Spleen (tissue), 11 donors: ENCODE data around the gene AHDC1. TPM values are rescaled to one million over a fixed set of nuclear protein-coding genes. Genes with fewer than 3 reads are reported as not detected.

Source experiments
- DNase-seq: peaks from one replicate; pipeline ENCODE4 v3.0.0-alpha.2; 2020
- H3K27ac ChIP-seq, 8 donors: fragments of 200-600 bp; sonication (generic) in 7 of 8; 1 replicate in 4 of 8; 2 replicates in 4 of 8; pipeline versions ENCODE4 v1.5.0 to v1.8.0; 2016 to 2021; ENCODE audit warnings: inconsistent platforms in 4 of 8, mild to moderate bottlenecking in 4 of 8, moderate library complexity in 1 of 8
- H3K27me3 ChIP-seq, 7 donors: fragments of 200-600 bp; sonication (generic) in 6 of 7; replicated peaks in 1 of 7; 1 replicate in 4 of 7; 2 replicates in 3 of 7; pipeline versions ENCODE4 v1.5.0 to v1.8.0; 2016 to 2021; ENCODE audit warnings: inconsistent platforms in 3 of 7, mild to moderate bottlenecking in 1 of 7
- H3K36me3 ChIP-seq, 6 donors: fragments of 200-600 bp; sonication (generic) in 5 of 6; 1 replicate in 4 of 6; 2 replicates in 2 of 6; pipeline versions ENCODE4 v1.5.0 to v1.8.0; 2016 to 2021; ENCODE audit warnings: inconsistent platforms in 2 of 6
- H3K4me1 ChIP-seq, 6 donors: fragments of 200-600 bp; sonication (generic) in 5 of 6; 1 replicate in 3 of 6; 2 replicates in 3 of 6; pipeline versions ENCODE4 v1.5.0 to v1.8.0; 2016 to 2021; ENCODE audit warnings: inconsistent platforms in 3 of 6
- H3K4me3 ChIP-seq, 8 donors: fragments of 200-600 bp; sonication (generic) in 7 of 8; 1 replicate in 4 of 8; 2 replicates in 4 of 8; pipeline versions ENCODE4 v1.5.0 to v1.8.0; 2016 to 2021; ENCODE audit warnings: inconsistent platforms in 4 of 8, mild to moderate bottlenecking in 4 of 8, moderate library complexity in 2 of 8
- H3K9me3 ChIP-seq, 8 donors: fragments of 200-600 bp; sonication (generic) in 7 of 8; 1 replicate in 4 of 8; 2 replicates in 4 of 8; pipeline versions ENCODE4 v1.5.0 to v1.8.0; 2016 to 2021; ENCODE audit warnings: inconsistent platforms in 4 of 8
- POLR2A ChIP-seq, 3 donors: fragments of 450-650 bp; IDR thresholded peaks; one replicate each; pipeline ENCODE4 v1.5.1; 2017; ENCODE audit warnings: antibody characterized with exemption in 3 of 3, mild to moderate bottlenecking in 1 of 3
- POLR2AphosphoS5 ChIP-seq, 3 donors: sonication (generic); formaldehyde crosslinking; IDR thresholded peaks; one replicate each; pipeline ENCODE4 v1.5.1; 2017; ENCODE audit warnings: antibody characterized with exemption in 3 of 3
- WGBS, 5 donors: extraction: QIAGEN DNeasy Blood & Tissue Kit in 3 of 5; methylation state at CpG; one replicate each; pipeline versions ENCODE4 v1.1.5 to v1.1.7; 2013 to 2018; 5-methylcytosine and 5-hydroxymethylcytosine counted together
- intact Hi-C: fragments of 100-400 bp; cut with DNase I; formaldehyde crosslinking; loops from one replicate; pipeline ENCODE4 v1.15.0; 2023; ENCODE audit warnings: low total_unique reads
- polyA plus RNA-seq, 3 donors: library from polyadenylated mRNA; stranded (reverse); fragments of 200-250 nt; gene quantifications; one replicate each; pipeline ENCODE4 v1.2.1, GENCODE V29; 2013
- total RNA-seq, 7 donors: library from RNA; depleted of rRNA in 3 of 7; stranded (reverse); fragments of >200 nt in 3 of 7; fragmentation: NEBNext Ultra II Directional in 4 of 7; extraction: Animal tissue kit (Norgen Biotek cat#: 25700) in 4 of 7; gene quantifications; one replicate each; pipeline versions ENCODE4 v1.1.0 to v1.2.1, GENCODE V29; 2016 to 2021
- TF ChIP-seq, protein P1 (sequence below), 11 experiments: fragments of 200-600 bp in 7 of 11; fragments of 450-650 bp in 4 of 11; sonication (generic) in 4 of 11; IDR thresholded peaks in 8 of 11; conservative IDR thresholded peaks in 3 of 11; 1 replicate in 7 of 11; 2 replicates in 4 of 11; pipeline versions ENCODE4 v1.4.0 to v1.8.0; 2016 to 2021; ENCODE audit warnings: antibody characterized with exemption in 11 of 11, inconsistent platforms in 4 of 11, mild to moderate bottlenecking in 1 of 11
- donor health status: healthy with polysubstance abuse.
- donor health status: DM: no; HTN: no; CAD: no; lungs with moderate emphysema.
- donor health status: DM: no; HTN: no; CAD: no.
- donor health status: Bipolar disorder and iron deficiency.
- donor health status: healthy.
- donor health status: DM: no; HTN: no; CAD: no.
- donor health status: DM: yes; HTN: yes; CAD: no.

The AHDC1 gene
- total and polyA plus RNA-seq, 10 donors = 3.2 to 104 (median 42.7) TPM

DNA sequence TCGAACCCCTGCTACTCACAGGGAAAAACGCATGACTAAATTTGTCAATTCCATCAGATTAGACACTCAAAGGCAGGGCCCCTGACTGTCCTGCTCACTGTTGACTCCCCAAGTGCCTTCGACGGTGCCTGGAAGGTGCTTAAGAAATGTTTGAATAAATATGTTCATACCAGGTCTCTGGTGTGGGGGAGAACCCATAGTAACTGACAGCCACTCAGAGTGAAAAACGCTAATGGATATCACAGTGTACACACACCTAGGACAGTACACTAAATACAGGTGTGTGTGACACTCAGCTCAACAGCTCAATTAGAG lies 74.3 kb downstream of the AHDC1 start:
- intact Hi-C loops = no loop called here
- Histone ChIP-seq H3K36me3 (peaks cover 0 to 26% (median 4%) of the 10 kb centered on the region in 6 donors), H3K4me3 (no peak overlapping the region), H3K9me3 (no peaks in the 10 kb centered on the region), H3K4me1 (peaks cover 34 to 67% (median 53%) of the 10 kb centered on the region in 6 donors), H3K27me3 (peaks cover 0 to 15% (median 0%) of the 10 kb centered on the region in 7 donors), H3K27ac (peak overlapping the region in 7 of 8 donors; percentile 9 to 85 (median 81))
- DNase-seq = no peak
- TF ChIP-seq POLR2A (IDR thresholded peaks at IDR 0.05) (no peak), POLR2AphosphoS5 (IDR thresholded peaks at IDR 0.05) (no peak)
- TF ChIP-seq, protein P1, sequence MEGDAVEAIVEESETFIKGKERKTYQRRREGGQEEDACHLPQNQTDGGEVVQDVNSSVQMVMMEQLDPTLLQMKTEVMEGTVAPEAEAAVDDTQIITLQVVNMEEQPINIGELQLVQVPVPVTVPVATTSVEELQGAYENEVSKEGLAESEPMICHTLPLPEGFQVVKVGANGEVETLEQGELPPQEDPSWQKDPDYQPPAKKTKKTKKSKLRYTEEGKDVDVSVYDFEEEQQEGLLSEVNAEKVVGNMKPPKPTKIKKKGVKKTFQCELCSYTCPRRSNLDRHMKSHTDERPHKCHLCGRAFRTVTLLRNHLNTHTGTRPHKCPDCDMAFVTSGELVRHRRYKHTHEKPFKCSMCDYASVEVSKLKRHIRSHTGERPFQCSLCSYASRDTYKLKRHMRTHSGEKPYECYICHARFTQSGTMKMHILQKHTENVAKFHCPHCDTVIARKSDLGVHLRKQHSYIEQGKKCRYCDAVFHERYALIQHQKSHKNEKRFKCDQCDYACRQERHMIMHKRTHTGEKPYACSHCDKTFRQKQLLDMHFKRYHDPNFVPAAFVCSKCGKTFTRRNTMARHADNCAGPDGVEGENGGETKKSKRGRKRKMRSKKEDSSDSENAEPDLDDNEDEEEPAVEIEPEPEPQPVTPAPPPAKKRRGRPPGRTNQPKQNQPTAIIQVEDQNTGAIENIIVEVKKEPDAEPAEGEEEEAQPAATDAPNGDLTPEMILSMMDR (IDR thresholded peaks at IDR 0.05 in 8 of 11, conservative IDR thresholded peaks at IDR 0.05 in 3 of 11) = no peak
- 81 to 89% (median 84%) methylated on average over 5 of the region's 5 CpGs for WGBS, 5 donors

GRCh38 chr1:27528818-27529703 lies 74.9 kb downstream of the AHDC1 start:
- intact Hi-C loops = no loop called here

GRCh38 chr1:27527890-27528817 lies 75.8 kb downstream of the AHDC1 start:
- 6 to 16% (median 7%) methylated on average over 28 to 71 of the region's 71 CpGs for WGBS, 5 donors

More at GRCh38 chr1:27528818-27529703, 74.9 kb downstream of the AHDC1 start:
- Histone ChIP-seq H3K36me3 (peaks cover 0 to 20% (median 2%) of the 10 kb centered on the region in 6 donors), H3K27ac (peak overlapping the region in 7 of 8 donors; percentile 60 to 85 (median 81)), H3K9me3 (no peaks in the 10 kb centered on the region), H3K4me3 (peak overlapping the region in 2 of 8 donors; percentile 43 to 67), H3K4me1 (peaks cover 36 to 73% (median 57%) of the 10 kb centered on the region in 6 donors), H3K27me3 (peaks cover 0 to 15% (median 0%) of the 10 kb centered on the region in 7 donors)
- 34 to 70% (median 51%) methylated on average over 17 of the region's 17 CpGs for WGBS, 5 donors
- DNase-seq = no peak
- peak; percentile 47 to 79 (median 67) for TF ChIP-seq POLR2AphosphoS5 (IDR thresholded peaks at IDR 0.05)
- TF ChIP-seq, protein P1 (IDR thresholded peaks at IDR 0.05 in 8 of 11, conservative IDR thresholded peaks at IDR 0.05 in 3 of 11) = no peak

More at GRCh38 chr1:27527890-27528817, 75.8 kb downstream of the AHDC1 start:
- peak; percentile 86 for DNase-seq
- no peaks in the 10 kb centered on the region for H3K9me3 ChIP-seq
- peaks cover 0 to 15% (median 0%) of the 10 kb centered on the region in 7 donors for H3K27me3 ChIP-seq
- H3K27ac ChIP-seq = peak overlapping the region in 7 of 8 donors; percentile 60 to 85 (median 81)
- peaks cover 38 to 81% (median 66%) of the 10 kb centered on the region in 6 donors for H3K4me1 ChIP-seq
- H3K4me3 ChIP-seq = peak overlapping the region; percentile 26 to 67 (median 41)
- TF ChIP-seq, protein P1 (IDR thresholded peaks at IDR 0.05 in 8 of 11, conservative IDR thresholded peaks at IDR 0.05 in 3 of 11) = peak in 1 of 11 experiments; percentile 7
- no peak for TF ChIP-seq POLR2A (IDR thresholded peaks at IDR 0.05)
- peak; percentile 1 to 68 (median 52) for TF ChIP-seq POLR2AphosphoS5 (IDR thresholded peaks at IDR 0.05)
- H3K36me3 ChIP-seq = peaks cover 0 to 11% (median 0%) of the 10 kb centered on the region in 6 donors
- intact Hi-C loops = no loop called here
